HCT116 (cell line): Measurements from ENCODE around the gene S100PBP. TPM values are rescaled to one million over a fixed set of nuclear protein-coding genes. Genes with fewer than 3 reads are reported as not detected.

Experiments used
- ATAC-seq: fragments of 200-7000 bp; cut with Tn5 transposase; 2 replicates; pipeline ENCODE4 v1.9.1; 2020; ENCODE audit warnings: mild to moderate bottlenecking, moderate library complexity
- BruUV-seq: library from RNA; stranded (reverse); fragments of 400-500 nt; replicated peaks from 2 replicates; lab custom pipeline; 2021; lab: Mats Ljungman, UMichigan
- CTCF ChIA-PET: fragments of 300-600 bp; sonication (Branson Sonifier 250); formaldehyde crosslinking; loops from one replicate; lab custom pipeline; 2021; ENCODE audit warnings: antibody characterized with exemption; lab: Charles Lee
- POLR2A ChIA-PET: fragments of 300-600, 350-600 bp; sonication (Branson Sonifier 250); formaldehyde crosslinking; loops from one replicate; lab custom pipeline; 2021; ENCODE audit warnings: antibody characterized with exemption; lab: Charles Lee
- RAD21 ChIA-PET, 2 experiments: fragments of 300-600 bp; sonication (Branson Sonifier 250); formaldehyde crosslinking; loops; one replicate each; lab custom pipeline; 2023; ENCODE audit warnings: low total read pairs in 2 of 2; ENCODE audit not compliant: uncharacterized antibody in 2 of 2, unreplicated experiment in 2 of 2, low non-redundant PET in 1 of 2; lab: Charles Lee
- DNase-seq: peaks from one replicate; pipeline ENCODE4 v3.0.0-alpha.2; 2010; ENCODE audit warnings: low read depth, low spot score
- H2AFZ ChIP-seq: fragments of 200-600 bp; shearing (Covaris generic), sonication (generic); 2 replicates; pipeline ENCODE4 v1.6.1; 2017; ENCODE audit warnings: low read depth, mixed run types, mixed read lengths, antibody characterized with exemption, low read length; ENCODE audit not compliant: poor library complexity, severe bottlenecking
- H3K27ac ChIP-seq: 2 replicates; pipeline ENCODE4 v1.5.1; 2012; ENCODE audit warnings: low read depth, low read length
- H3K27me3 ChIP-seq: fragments of 200-600 bp; sonication (generic); 2 replicates; pipeline ENCODE4 v1.6.1; 2016; ENCODE audit warnings: mixed run types, low read length, mixed read lengths; ENCODE audit not compliant: insufficient read depth
- H3K36me3 ChIP-seq, 2 experiments: fragments of 200-500 bp in 1 of 2; fragments of 200-600 bp in 1 of 2; sonication (Bioruptor generic) in 1 of 2; sonication (generic) in 1 of 2; 2 replicates each; pipeline versions ENCODE4 v1.5.1 to v1.6.1; 2014 to 2016; ENCODE audit warnings: low read length in 2 of 2, inconsistent platforms in 1 of 2, mixed read lengths in 1 of 2, mixed run types in 1 of 2; ENCODE audit not compliant: insufficient read depth in 2 of 2, control insufficient read depth in 1 of 2
- H3K4me1 ChIP-seq, 2 experiments: fragments of 200-600 bp in 1 of 2; sonication (generic) in 1 of 2; 2 replicates each; pipeline versions ENCODE4 v1.5.1 to v1.6.1; 2012 to 2017; ENCODE audit warnings: low read length in 2 of 2, inconsistent platforms in 1 of 2, mild to moderate bottlenecking in 1 of 2, mixed read lengths in 1 of 2, mixed run types in 1 of 2, moderate library complexity in 1 of 2; ENCODE audit not compliant: insufficient read depth in 2 of 2, control insufficient read depth in 1 of 2
- H3K4me2 ChIP-seq: fragments of 200-600 bp; sonication (generic); 2 replicates; pipeline ENCODE4 v1.6.1; 2017; ENCODE audit warnings: mixed run types, low read length, mixed read lengths
- H3K4me3 ChIP-seq, 2 experiments: fragments of 200-600 bp in 1 of 2; sonication (generic) in 1 of 2; replicated peaks in 1 of 2; 2 replicates each; pipeline ENCODE4 v1.5.1; 2011 to 2016; ENCODE audit warnings: low read length in 2 of 2, control low read depth in 1 of 2, low read depth in 1 of 2, mild to moderate bottlenecking in 1 of 2, mixed read lengths in 1 of 2, mixed run types in 1 of 2
- H3K79me2 ChIP-seq: fragments of 200-600 bp; sonication (generic); 2 replicates; pipeline ENCODE4 v1.6.1; 2017; ENCODE audit warnings: mild to moderate bottlenecking, mixed run types, low read length, moderate library complexity, mixed read lengths; ENCODE audit not compliant: insufficient read depth
- H3K9ac ChIP-seq: fragments of 200-600 bp; sonication (generic); 2 replicates; pipeline ENCODE4 v1.6.1; 2016; ENCODE audit warnings: low read length, mixed read lengths
- H3K9me2 ChIP-seq: fragments of 200-600 bp; sonication (generic), shearing (Covaris generic); 2 replicates; pipeline ENCODE4 v1.6.1; 2017; ENCODE audit warnings: mixed run types, mild to moderate bottlenecking, moderate library complexity; ENCODE audit not compliant: insufficient read depth
- H3K9me3 ChIP-seq, 2 experiments: fragments of 200-500 bp in 1 of 2; fragments of 200-600 bp in 1 of 2; sonication (Bioruptor generic) in 1 of 2; sonication (generic) in 1 of 2; 2 replicates each; pipeline ENCODE4 v1.6.1; 2014 to 2017; ENCODE audit warnings: low read length in 2 of 2, mixed read lengths in 2 of 2, inconsistent platforms in 1 of 2, low read depth in 1 of 2, mild to moderate bottlenecking in 1 of 2, mixed run types in 1 of 2, moderate library complexity in 1 of 2; ENCODE audit not compliant: control insufficient read depth in 1 of 2, insufficient read depth in 1 of 2
- H4K20me1 ChIP-seq: fragments of 200-600 bp; sonication (generic), shearing (Covaris generic); 2 replicates; pipeline ENCODE4 v1.6.1; 2017; ENCODE audit warnings: mixed run types, mild to moderate bottlenecking, moderate library complexity; ENCODE audit not compliant: insufficient read depth
- CBX3 ChIP-seq: IDR thresholded peaks from 2 replicates; pipeline ENCODE4 v1.6.1; 2012; ENCODE audit warnings: low read depth
- EZH2 ChIP-seq: fragments of 200-600 bp; sonication (generic); IDR thresholded peaks from 2 replicates; pipeline ENCODE4 v1.6.1; 2017; ENCODE audit warnings: antibody characterized with exemption, mixed run types
- EZH2phosphoT487 ChIP-seq: fragments of 200-600 bp; IDR thresholded peaks from 2 replicates; pipeline ENCODE4 v1.6.1; 2018; ENCODE audit warnings: antibody characterized with exemption, borderline replicate concordance
- JUND ChIP-seq: IDR thresholded peaks from 2 replicates; pipeline ENCODE4 v1.6.1; 2012
- POLR2AphosphoS5 ChIP-seq: IDR thresholded peaks from 2 replicates; pipeline ENCODE4 v1.6.1; 2011; ENCODE audit warnings: mild to moderate bottlenecking, low read depth, low read length, moderate library complexity
- RAD21 ChIP-seq: IDR thresholded peaks from 2 replicates; pipeline ENCODE4 v1.6.1; 2012; ENCODE audit warnings: low read depth, mild to moderate bottlenecking
- SIN3A ChIP-seq: IDR thresholded peaks from 2 replicates; pipeline ENCODE4 v1.6.1; 2012; ENCODE audit warnings: low read depth
- TCF7L2 ChIP-seq: IDR thresholded peaks from 2 replicates; pipeline ENCODE4 v1.7.0; 2011; ENCODE audit warnings: borderline replicate concordance, inconsistent platforms; ENCODE audit not compliant: insufficient read depth, insufficient read length; ENCODE audit errors: extremely low read depth
- YY1 ChIP-seq: IDR thresholded peaks from 2 replicates; pipeline ENCODE4 v1.6.1; 2011; ENCODE audit warnings: low read length, low read depth, moderate library complexity, mild to moderate bottlenecking; ENCODE audit not compliant: insufficient replicate concordance; ENCODE audit errors: extremely low read depth
- ZFX ChIP-seq: fragments of 450-650 bp; IDR thresholded peaks from 2 replicates; pipeline ENCODE4 v1.6.1; 2017
- ZNF274 ChIP-seq: fragments of 200-500 bp; sonication (Bioruptor generic); IDR thresholded peaks from 2 replicates; pipeline ENCODE4 v1.6.1; 2014; ENCODE audit warnings: mild to moderate bottlenecking, low read depth, low read length, inconsistent platforms
- intact Hi-C: fragments of 100-400 bp; cut with micrococcal nuclease; formaldehyde crosslinking; loops from 2 replicates; pipeline ENCODE4 v1.10.0; 2022
- total RNA-seq: library from RNA; stranded (reverse); gene quantifications from one replicate; pipeline ENCODE4 v1.2.1, GENCODE V29; 2021; ENCODE audit not compliant: unreplicated experiment
- TF ChIP-seq, protein P1 (sequence below), 3 experiments: fragments of 200-600 bp in 1 of 3; sonication (generic) in 1 of 3; IDR thresholded peaks in 2 of 3; conservative IDR thresholded peaks in 1 of 3; 2 replicates each; pipeline ENCODE4 v1.5.1; 2012 to 2017; ENCODE audit warnings: low read depth in 2 of 3, low read length in 2 of 3, antibody characterized with exemption in 1 of 3, borderline replicate concordance in 1 of 3, control low read depth in 1 of 3, mild to moderate bottlenecking in 1 of 3, mixed read lengths in 1 of 3, mixed run types in 1 of 3, moderate library complexity in 1 of 3; ENCODE audit not compliant: insufficient read depth in 1 of 3

S100PBP gene
- total RNA-seq, 1 experiment from 2014 or later = 38.2 TPM

DNA sequence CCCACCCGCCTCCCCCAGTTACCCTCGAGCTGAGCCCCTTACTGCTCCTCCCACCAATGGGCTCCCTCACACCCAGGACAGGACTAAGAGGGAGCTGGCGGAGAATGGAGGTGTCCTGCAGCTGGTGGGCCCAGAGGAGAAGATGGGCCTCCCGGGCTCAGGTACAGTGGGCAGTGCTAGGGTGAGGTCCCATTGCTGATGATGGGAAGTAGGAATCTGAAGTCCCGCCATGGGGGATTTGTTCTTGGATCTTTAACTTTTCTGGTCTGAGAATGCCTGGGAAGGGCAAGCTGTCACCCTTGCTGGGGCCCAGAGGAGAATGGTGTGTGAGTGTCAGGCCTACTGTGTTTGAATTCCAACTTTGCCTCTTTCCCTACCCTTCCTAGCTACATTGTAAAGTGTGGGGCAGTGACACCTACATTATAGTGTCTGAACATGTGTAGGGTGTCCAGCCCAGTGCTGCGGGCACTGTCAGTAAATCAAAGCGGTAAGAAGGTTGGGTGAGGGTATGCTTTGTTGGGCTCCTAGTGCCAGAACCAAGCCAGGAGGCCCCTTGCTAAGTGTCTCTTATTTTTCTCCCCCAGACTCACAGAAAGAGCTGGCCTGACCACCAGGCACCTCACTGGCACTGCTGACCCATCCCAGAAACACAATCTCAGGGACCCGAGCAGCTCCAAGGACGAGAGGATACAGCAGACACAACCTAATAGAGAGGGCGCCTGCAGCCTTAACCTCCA, 45.0 kb upstream of the S100PBP start:
- Histone ChIP-seq H2AFZ (no peak overlapping the region), H3K27ac (peak overlapping the region; percentile 25; the same call in 1 of the 2 replicates), H4K20me1 (no peaks in the 10 kb centered on the region), H3K9ac (no peak overlapping the region), H3K9me2 (no peaks in the 10 kb centered on the region), H3K4me1 (peaks cover 30 to 47% of the 10 kb centered on the region in 2 experiments), H3K4me2 (no peak overlapping the region; the same call in 1 of the 2 replicates), H3K36me3 (peaks cover 16 to 19% of the 10 kb centered on the region in 2 experiments; a peak in 3 of 4 replicates), H3K79me2 (peaks cover under 1% of the 10 kb centered on the region; the same call in 1 of the 2 replicates), H3K4me3 (no peak overlapping the region), H3K27me3 (no peaks in the 10 kb centered on the region), H3K9me3 (no peaks in the 10 kb centered on the region)
- intact Hi-C loops = loop anchor here (1.0 to 2.0 kb wide), 4 partner anchors 60 to 372 kb away; no protein-coding TSS in a partner anchor
- ChIA-PET RAD21 (interaction anchor here (0.5 to 8.0 kb wide), 4 partner anchors 16 to 63 kb away, joined by 3 to 41 read pairs (median 17); no protein-coding TSS in a partner anchor), CTCF (interaction anchor here (0.7 to 5.4 kb wide), 15 partner anchors 11 to 371 kb away, joined by 3 to 108 read pairs (median 6); no protein-coding TSS in a partner anchor), POLR2A (interaction anchor here (1.0 to 2.4 kb wide), 4 partner anchors 11 to 122 kb away, joined by 3 to 13 read pairs (median 7); partner anchors contain the start of gene RBBP4)
- DNase-seq (no peak), ATAC-seq (peak; percentile 18)
- TF ChIP-seq TCF7L2 (no peak), POLR2AphosphoS5 (peak; percentile 9; the same call in 1 of the 2 replicates), SIN3A (no peak)
- no TSS peak for BruUV-seq

DNA sequence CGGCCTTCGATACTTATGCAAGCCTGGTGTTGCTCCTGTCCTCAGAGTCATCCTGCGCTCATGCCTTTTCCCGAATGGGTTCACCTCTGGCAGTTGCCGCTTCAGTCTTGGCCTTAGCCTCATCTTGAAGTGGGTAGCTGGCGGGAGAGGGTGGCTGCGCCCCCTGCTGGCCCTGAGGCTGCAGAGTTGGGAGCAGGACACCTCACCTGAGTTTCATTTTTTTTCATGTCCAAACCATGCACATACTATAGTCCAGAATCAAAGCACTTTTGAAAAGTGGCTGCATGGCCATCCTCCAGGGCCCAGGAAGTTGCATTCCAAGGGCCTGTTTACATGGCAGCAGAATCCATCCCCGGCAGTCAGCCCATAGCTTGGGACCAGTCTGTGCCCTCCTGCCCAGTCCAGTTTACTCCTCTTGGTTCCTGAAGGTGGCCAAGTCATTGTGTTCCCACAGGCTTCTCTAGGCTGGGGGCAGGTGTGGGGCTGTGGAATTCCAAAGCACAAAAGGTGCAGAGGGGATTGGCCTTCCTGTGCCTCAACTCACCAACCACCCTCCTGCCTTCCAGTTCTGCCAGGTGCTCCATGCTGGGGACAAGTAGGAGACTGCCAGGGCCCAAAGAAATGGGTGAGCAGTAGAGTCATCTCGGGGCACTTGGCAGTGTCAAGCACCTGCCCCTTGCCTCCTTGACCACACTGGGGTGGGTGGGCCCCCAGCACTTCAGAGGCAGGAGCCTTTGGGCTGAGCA, 44.3 kb upstream of the S100PBP start:
- Histone ChIP-seq H3K4me2 (no peak overlapping the region; the same call in 1 of the 2 replicates), H3K9me2 (no peaks in the 10 kb centered on the region), H3K9me3 (no peaks in the 10 kb centered on the region), H3K4me1 (peaks cover 22 to 39% of the 10 kb centered on the region in 2 experiments), H3K9ac (no peak overlapping the region; the same call in 1 of the 2 replicates), H3K27ac (peak overlapping the region; percentile 25), H2AFZ (no peak overlapping the region), H3K4me3 (no peak overlapping the region), H4K20me1 (no peaks in the 10 kb centered on the region), H3K79me2 (no peaks in the 10 kb centered on the region), H3K36me3 (peaks cover 20 to 23% of the 10 kb centered on the region in 2 experiments; a peak in 3 of 4 replicates), H3K27me3 (no peaks in the 10 kb centered on the region)
- TF ChIP-seq YY1 = peak; percentile 59
- no peak for TF ChIP-seq ZNF274
- no peak for TF ChIP-seq EZH2
- peak; percentile 12; the same call in 1 of the 2 replicates for TF ChIP-seq CBX3
- TF ChIP-seq POLR2AphosphoS5 = peak; percentile 38; the same call in 1 of the 2 replicates
- TF ChIP-seq, protein P1, sequence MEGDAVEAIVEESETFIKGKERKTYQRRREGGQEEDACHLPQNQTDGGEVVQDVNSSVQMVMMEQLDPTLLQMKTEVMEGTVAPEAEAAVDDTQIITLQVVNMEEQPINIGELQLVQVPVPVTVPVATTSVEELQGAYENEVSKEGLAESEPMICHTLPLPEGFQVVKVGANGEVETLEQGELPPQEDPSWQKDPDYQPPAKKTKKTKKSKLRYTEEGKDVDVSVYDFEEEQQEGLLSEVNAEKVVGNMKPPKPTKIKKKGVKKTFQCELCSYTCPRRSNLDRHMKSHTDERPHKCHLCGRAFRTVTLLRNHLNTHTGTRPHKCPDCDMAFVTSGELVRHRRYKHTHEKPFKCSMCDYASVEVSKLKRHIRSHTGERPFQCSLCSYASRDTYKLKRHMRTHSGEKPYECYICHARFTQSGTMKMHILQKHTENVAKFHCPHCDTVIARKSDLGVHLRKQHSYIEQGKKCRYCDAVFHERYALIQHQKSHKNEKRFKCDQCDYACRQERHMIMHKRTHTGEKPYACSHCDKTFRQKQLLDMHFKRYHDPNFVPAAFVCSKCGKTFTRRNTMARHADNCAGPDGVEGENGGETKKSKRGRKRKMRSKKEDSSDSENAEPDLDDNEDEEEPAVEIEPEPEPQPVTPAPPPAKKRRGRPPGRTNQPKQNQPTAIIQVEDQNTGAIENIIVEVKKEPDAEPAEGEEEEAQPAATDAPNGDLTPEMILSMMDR (IDR thresholded peaks at IDR 0.05 in 2 of 3, conservative IDR thresholded peaks at IDR 0.05 in 1 of 3; ENCODE audit: borderline replicate concordance in 1 of 3, insufficient read depth in 1 of 3, low read depth in 2 of 3, low read length in 2 of 3) = peak; percentile 96 to 98 (median 97)
- TF ChIP-seq JUND = peak; percentile 38
- no peak for TF ChIP-seq ZFX
- peak; percentile 99 for TF ChIP-seq RAD21
- TF ChIP-seq EZH2phosphoT487 = no peak
- RAD21 ChIA-PET = interaction anchor here (1.1 to 8.0 kb wide), 3 partner anchors 61 to 64 kb away, joined by 3 to 41 read pairs (median 31); no protein-coding TSS in a partner anchor
- POLR2A ChIA-PET = interaction anchor here (1.0 to 2.4 kb wide), 4 partner anchors 12 to 122 kb away, joined by 3 to 13 read pairs (median 7); partner anchors contain the start of gene RBBP4
- CTCF ChIA-PET = interaction anchor here (0.7 to 5.4 kb wide), 17 partner anchors 12 to 372 kb away, joined by 3 to 108 read pairs (median 6); no protein-coding TSS in a partner anchor
- intact Hi-C loops = loop anchor here (1.0 to 2.0 kb wide), 4 partner anchors 61 to 372 kb away; no protein-coding TSS in a partner anchor
- peak; percentile 61 for DNase-seq
- TSS peak; percentile 35 for BruUV-seq
- peak; percentile 85 for ATAC-seq
